Measurements from ENCODE around the gene METAP1. TPM values are rescaled to one million over a fixed set of nuclear protein-coding genes. Genes with fewer than 3 reads are reported as not detected.
"Not testable (repeated sequence)": the region's sequence is repeated elsewhere in the genome, so short reads cannot be mapped to it uniquely, and the experiment has no call there.

METAP1 gene
- total RNA-seq, 1 donor from 2014 or later, result 16.2 TPM

- H3K4me1 ChIP-seq (ENCODE audit: control insufficient read depth in 3 of 3, insufficient read depth in 3 of 3, low read length in 3 of 3), result no peaks in the 10 kb centered on the region
- no peaks in the 10 kb centered on the region for H3K9me3 ChIP-seq (ENCODE audit: control insufficient read depth in 3 of 3, low read length in 3 of 3)
- no peak overlapping the region for H3K9ac ChIP-seq (ENCODE audit: low read depth in 1 of 3, low read length in 3 of 3)
- no peaks in the 10 kb centered on the region for H3K36me3 ChIP-seq (ENCODE audit: control insufficient read depth in 3 of 3, insufficient read depth in 3 of 3, low read length in 3 of 3)
- no peak overlapping the region for H3K4me3 ChIP-seq (ENCODE audit: low read length in 3 of 3)
- H3K27me3 ChIP-seq (ENCODE audit: control insufficient read depth in 3 of 3, insufficient read depth in 3 of 3, low read length in 3 of 3), result peaks cover 0 to 2% (median 0%) of the 10 kb centered on the region in 3 donors
- no peak overlapping the region for H3K27ac ChIP-seq (ENCODE audit: low read depth, low read length)
These were observed 27.7 kb upstream of the METAP1 start for GRCh38 chr4:98967786-98968329.

DNA sequence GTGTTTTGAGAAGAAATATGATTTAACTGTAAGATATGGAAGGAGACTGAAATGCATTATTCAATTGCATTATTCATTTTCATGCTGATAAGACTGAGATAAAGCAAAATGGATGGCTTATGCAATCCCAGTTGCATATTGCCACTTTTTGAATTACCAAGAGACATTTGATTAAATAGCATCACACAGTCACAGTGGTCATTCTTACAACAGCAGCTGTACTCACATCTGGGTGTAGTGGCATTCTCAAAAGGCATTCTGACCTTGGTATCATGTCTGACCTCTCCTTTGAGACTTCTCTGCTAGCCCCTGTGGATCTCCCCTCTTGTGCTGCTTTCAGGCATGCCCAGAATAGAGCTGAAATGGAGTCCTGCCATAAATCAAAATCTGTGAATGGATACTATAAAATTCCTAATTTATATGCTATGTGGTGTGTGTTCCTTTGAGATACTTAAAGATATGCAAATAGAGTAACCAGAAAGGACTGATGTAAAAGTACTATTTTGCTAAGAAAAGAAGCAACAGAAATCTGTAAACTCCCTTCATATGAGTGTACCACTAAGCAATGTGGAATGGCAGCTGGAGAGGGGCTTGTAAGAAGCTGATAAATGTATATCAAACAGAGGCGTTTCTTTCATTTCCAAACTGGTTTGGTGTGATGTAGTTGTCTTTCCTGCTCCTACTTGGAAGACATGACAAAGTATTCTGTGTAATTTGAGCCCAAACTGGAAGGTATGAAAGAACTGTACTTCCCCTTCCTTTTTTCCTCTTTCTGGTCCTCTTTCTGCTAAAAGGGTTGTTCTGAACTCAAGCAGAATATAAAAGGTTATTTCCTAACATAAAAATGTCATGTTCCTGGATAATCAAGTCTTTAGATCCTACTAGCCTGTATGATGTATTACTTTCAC is 25.4 kb upstream of the METAP1 start:
- Histone ChIP-seq H3K4me1 (ENCODE audit: control insufficient read depth in 3 of 3, insufficient read depth in 3 of 3, low read length in 3 of 3) (no peaks in the 10 kb centered on the region), H3K27me3 (ENCODE audit: control insufficient read depth in 3 of 3, insufficient read depth in 3 of 3, low read length in 3 of 3) (peaks cover 0 to 2% (median 0%) of the 10 kb centered on the region in 3 donors), H3K36me3 (ENCODE audit: control insufficient read depth in 3 of 3, insufficient read depth in 3 of 3, low read length in 3 of 3) (no peaks in the 10 kb centered on the region), H3K9ac (ENCODE audit: low read depth in 1 of 3, low read length in 3 of 3) (no peak overlapping the region), H3K4me3 (ENCODE audit: low read length in 3 of 3) (no peak overlapping the region), H3K9me3 (ENCODE audit: control insufficient read depth in 3 of 3, low read length in 3 of 3) (no peaks in the 10 kb centered on the region), H3K27ac (ENCODE audit: low read depth, low read length) (no peak overlapping the region)

DNA sequence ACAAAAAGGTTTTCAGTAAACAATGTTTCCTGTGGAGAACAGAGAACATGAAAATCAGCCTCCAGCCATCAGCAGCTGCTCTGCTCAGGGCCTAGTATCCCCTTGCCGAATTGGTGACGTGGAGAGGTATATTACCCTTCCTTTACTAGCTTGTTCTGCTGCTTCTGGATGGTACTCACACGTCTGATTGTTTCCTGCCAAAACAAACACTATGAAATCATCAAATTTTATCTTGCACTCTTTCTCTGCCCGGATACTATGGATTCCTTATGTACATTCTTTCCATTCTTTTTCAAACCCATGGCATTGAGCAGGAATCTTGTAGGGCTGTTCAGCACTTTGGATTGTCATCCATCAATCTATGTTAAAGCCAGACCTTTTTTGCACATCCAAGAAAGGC is 18.8 kb upstream of the METAP1 start:
- H3K4me3 ChIP-seq (ENCODE audit: low read length in 3 of 3), result no peak overlapping the region
- no peaks in the 10 kb centered on the region for H3K4me1 ChIP-seq (ENCODE audit: control insufficient read depth in 3 of 3, insufficient read depth in 3 of 3, low read length in 3 of 3)

DNA sequence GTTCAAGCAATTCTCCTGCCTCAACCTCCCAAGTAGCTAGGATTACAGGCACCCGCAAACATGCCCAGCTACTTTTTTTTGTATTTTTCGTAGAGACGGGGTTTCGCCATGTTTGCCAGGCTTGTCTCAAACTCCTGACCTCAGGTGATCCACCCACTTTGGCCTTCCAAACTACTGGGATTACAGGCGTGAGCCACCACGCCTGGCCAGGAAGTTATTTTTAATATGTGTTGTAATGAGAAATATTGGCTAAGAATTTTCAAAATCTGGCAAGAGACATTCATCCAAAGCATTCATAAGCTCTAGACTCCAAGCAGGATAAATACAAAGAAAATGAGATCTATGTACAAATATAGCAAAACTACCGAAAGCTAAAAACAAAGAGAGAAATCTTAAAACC is 18.0 kb upstream of the METAP1 start:
- no peaks in the 10 kb centered on the region for H3K27me3 ChIP-seq (ENCODE audit: control insufficient read depth in 3 of 3, insufficient read depth in 3 of 3, low read length in 3 of 3)
- H3K9ac ChIP-seq (ENCODE audit: low read depth in 1 of 3, low read length in 3 of 3), result no peak overlapping the region
- H3K36me3 ChIP-seq (ENCODE audit: control insufficient read depth in 3 of 3, insufficient read depth in 3 of 3, low read length in 3 of 3), result no peaks in the 10 kb centered on the region
- H3K27ac ChIP-seq (ENCODE audit: low read depth, low read length), result no peak overlapping the region
- no peak overlapping the region for H3K4me3 ChIP-seq (ENCODE audit: low read length in 3 of 3)
- H3K9me3 ChIP-seq (ENCODE audit: control insufficient read depth in 3 of 3, low read length in 3 of 3), result no peaks in the 10 kb centered on the region
- H3K4me1 ChIP-seq (ENCODE audit: control insufficient read depth in 3 of 3, insufficient read depth in 3 of 3, low read length in 3 of 3), result no peaks in the 10 kb centered on the region

More for the DNA sequence above, 18.8 kb upstream of the METAP1 start:
- no peaks in the 10 kb centered on the region for H3K36me3 ChIP-seq (ENCODE audit: control insufficient read depth in 3 of 3, insufficient read depth in 3 of 3, low read length in 3 of 3)
- H3K27me3 ChIP-seq (ENCODE audit: control insufficient read depth in 3 of 3, insufficient read depth in 3 of 3, low read length in 3 of 3), result no peaks in the 10 kb centered on the region
- H3K9me3 ChIP-seq (ENCODE audit: control insufficient read depth in 3 of 3, low read length in 3 of 3), result no peaks in the 10 kb centered on the region
- no peak overlapping the region for H3K9ac ChIP-seq (ENCODE audit: low read depth in 1 of 3, low read length in 3 of 3)
- no peak overlapping the region for H3K27ac ChIP-seq (ENCODE audit: low read depth, low read length)

DNA sequence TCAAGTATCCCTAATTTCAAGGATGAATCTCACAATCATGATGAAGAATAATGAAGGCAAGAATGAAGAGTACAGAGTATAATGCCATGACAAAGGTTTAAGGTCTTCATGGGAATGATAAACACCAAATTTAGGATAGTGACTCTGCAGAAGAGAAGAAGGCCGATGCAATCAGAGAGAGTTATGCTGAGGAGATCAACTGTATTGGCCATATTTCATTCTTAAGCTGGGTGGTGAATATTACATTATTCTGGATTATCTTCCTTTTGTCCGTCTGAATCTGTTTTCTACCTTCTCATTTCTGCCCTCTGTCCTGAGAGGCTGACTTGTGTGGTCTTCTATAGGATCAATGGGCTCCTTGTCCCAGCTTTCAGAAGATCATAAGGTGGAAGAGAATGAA is 7.8 kb upstream of the METAP1 start:
- Histone ChIP-seq H3K36me3 (ENCODE audit: control insufficient read depth in 3 of 3, insufficient read depth in 3 of 3, low read length in 3 of 3) (peaks cover 0 to 2% (median 0%) of the 10 kb centered on the region in 3 donors), H3K4me1 (ENCODE audit: control insufficient read depth in 3 of 3, insufficient read depth in 3 of 3, low read length in 3 of 3) (no peaks in the 10 kb centered on the region), H3K27ac (ENCODE audit: low read depth, low read length) (no peak overlapping the region), H3K4me3 (ENCODE audit: low read length in 3 of 3) (no peak overlapping the region), H3K9ac (ENCODE audit: low read depth in 1 of 3, low read length in 3 of 3) (no peak overlapping the region), H3K27me3 (ENCODE audit: control insufficient read depth in 3 of 3, insufficient read depth in 3 of 3, low read length in 3 of 3) (no peaks in the 10 kb centered on the region), H3K9me3 (ENCODE audit: control insufficient read depth in 3 of 3, low read length in 3 of 3) (no peaks in the 10 kb centered on the region)

DNA sequence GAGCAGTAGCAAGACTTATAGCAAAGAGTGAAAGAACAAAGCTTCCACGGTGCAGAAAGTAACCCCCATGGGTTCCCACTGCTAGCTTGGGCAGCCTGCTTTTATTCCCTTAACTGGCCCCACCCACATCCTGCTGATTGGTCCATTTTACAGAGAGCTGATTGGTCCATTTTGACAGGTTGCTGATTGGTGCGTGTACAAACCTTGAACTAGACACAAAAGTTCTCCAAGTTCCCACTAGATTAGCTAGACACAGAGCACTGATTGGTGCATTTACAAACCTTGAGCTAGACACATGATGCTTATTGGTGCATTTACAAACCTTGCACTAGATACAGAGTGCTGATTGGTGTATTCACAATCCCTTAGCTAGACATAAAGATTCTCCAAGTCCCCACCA is 2.7 kb upstream of the METAP1 start:
- not testable (repeated sequence) for H3K36me3 ChIP-seq (ENCODE audit: control insufficient read depth in 3 of 3, insufficient read depth in 3 of 3, low read length in 3 of 3); H3K9me3 ChIP-seq (ENCODE audit: control insufficient read depth in 3 of 3, low read length in 3 of 3); H3K9ac ChIP-seq (ENCODE audit: low read depth in 1 of 3, low read length in 3 of 3); H3K27me3 ChIP-seq (ENCODE audit: control insufficient read depth in 3 of 3, insufficient read depth in 3 of 3, low read length in 3 of 3); H3K4me1 ChIP-seq (ENCODE audit: control insufficient read depth in 3 of 3, insufficient read depth in 3 of 3, low read length in 3 of 3); H3K4me3 ChIP-seq (ENCODE audit: low read length in 3 of 3); H3K27ac ChIP-seq (ENCODE audit: low read depth, low read length)

DNA sequence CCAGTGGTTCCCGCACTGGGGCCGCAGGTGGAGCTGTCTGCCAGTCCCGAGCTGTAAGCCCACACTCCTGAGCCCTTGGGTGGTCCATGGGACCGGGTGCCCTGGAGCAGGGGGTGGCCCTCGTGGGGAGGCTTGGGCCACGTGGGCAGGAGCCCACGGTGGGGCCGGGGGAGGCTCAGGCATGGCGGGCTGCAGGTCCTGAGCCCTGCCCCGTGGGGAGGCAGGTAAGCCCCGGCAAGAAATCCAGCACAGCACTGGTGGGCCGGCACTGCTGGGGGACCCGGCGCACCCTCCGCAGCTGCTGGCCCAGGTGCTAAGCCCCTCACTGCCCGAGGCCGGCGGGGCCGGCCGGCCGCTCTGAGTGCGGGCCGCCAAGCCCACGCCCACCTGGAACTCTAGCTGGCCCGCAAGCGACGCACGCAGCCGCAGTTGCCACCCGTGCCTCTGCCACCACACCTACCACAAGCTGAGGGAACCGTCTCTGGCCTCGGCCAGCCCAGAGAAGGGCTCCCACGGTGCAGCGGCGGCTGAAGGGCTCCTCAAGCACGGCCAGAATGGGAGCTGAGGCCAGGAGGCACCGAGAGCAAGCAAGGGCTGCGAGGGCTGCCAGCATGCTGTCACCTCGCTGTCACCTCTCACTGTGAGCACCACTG is 2.0 kb upstream of the METAP1 start:
- no peak overlapping the region for H3K9ac ChIP-seq (ENCODE audit: low read depth in 1 of 3, low read length in 3 of 3)
- no peak overlapping the region for H3K27ac ChIP-seq (ENCODE audit: low read depth, low read length)
- H3K27me3 ChIP-seq (ENCODE audit: control insufficient read depth in 3 of 3, insufficient read depth in 3 of 3, low read length in 3 of 3), result no peaks in the 10 kb centered on the region
- H3K9me3 ChIP-seq (ENCODE audit: control insufficient read depth in 3 of 3, low read length in 3 of 3), result no peaks in the 10 kb centered on the region
- peaks cover 4 to 7% (median 5%) of the 10 kb centered on the region in 3 donors for H3K4me1 ChIP-seq (ENCODE audit: control insufficient read depth in 3 of 3, insufficient read depth in 3 of 3, low read length in 3 of 3)
- H3K4me3 ChIP-seq (ENCODE audit: low read length in 3 of 3), result no peak overlapping the region
- peaks cover 0 to 2% (median 0%) of the 10 kb centered on the region in 3 donors for H3K36me3 ChIP-seq (ENCODE audit: control insufficient read depth in 3 of 3, insufficient read depth in 3 of 3, low read length in 3 of 3)

DNA sequence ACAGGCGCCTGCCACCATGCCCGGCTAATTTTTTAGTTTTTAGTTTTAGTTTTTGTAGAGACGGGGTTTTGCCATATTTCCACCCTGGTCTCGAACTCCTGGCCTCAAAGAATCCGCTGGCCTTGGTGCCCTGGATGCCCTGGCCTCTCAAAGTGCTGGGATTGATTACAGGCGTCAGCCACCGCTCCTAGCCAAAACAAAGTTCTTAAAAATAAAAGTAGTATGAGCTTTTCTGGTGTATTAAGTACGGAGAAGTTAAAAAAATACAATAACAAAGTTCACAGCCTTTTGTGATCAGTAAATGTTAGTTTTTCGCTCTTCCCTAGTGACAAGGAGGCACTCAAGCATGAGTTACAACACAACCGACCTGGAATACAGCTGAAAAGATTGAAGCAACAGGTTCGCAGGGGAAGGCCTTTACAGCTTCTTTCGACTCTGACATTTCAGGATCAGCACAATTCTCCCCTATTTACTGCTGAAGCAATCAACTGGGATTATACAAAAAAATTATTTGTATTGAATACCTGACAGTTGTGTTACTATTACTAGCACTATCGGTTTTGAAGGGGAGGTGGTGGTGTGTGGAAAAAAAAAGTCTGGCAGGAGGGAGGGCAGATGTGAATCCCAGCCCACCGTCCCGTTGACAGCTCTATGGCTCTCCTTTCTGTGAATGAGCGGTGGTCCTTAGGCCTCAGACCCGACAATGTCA is 893 bp upstream of the METAP1 start:
- Histone ChIP-seq H3K27ac (ENCODE audit: low read depth, low read length) (peak overlapping the region; percentile 96), H3K27me3 (ENCODE audit: control insufficient read depth in 3 of 3, insufficient read depth in 3 of 3, low read length in 3 of 3) (no peaks in the 10 kb centered on the region), H3K9ac (ENCODE audit: low read depth in 1 of 3, low read length in 3 of 3) (peak overlapping the region; percentile 93 to 96 (median 94))

DNA sequence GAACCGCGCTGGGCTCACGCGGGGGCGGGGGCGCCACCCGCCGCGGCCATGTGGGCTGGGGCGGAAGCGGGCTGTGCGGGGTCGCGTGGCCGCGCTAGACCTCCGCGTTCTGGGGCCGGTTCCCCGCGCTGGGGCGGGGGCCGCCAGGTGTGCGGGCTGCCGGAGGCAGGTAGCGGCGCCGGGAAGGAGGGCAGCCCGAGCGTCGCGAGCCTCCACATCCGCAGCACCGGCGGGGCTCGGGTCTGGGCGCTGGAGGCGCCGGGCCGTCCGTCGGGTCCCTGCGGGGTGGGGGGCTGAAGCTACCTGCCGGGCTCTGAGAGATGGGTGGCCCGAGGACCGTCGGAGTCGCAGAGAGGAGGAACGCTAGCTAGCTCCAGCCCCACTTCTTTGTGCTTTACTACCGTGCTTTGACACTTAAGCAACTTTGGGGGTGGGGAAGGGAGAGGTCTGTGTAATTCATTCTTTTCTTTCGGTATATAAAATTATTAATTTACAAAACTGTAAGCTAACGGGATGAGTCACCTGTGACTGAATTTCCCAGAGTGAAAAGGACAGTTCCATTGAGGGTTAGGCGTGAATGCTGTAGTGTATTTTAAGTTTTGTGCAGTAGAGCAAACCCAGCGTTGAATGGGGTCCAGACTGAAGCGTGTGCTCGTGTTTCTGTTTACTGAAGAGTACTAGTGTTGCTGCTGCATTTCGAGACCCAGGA is 689 bp downstream of the METAP1 start:
- Histone ChIP-seq H3K36me3 (ENCODE audit: control insufficient read depth in 3 of 3, insufficient read depth in 3 of 3, low read length in 3 of 3) (peaks cover 0 to 2% (median 0%) of the 10 kb centered on the region in 3 donors), H3K4me1 (ENCODE audit: control insufficient read depth in 3 of 3, insufficient read depth in 3 of 3, low read length in 3 of 3) (peaks cover 4 to 7% (median 5%) of the 10 kb centered on the region in 3 donors), H3K27me3 (ENCODE audit: control insufficient read depth in 3 of 3, insufficient read depth in 3 of 3, low read length in 3 of 3) (no peaks in the 10 kb centered on the region), H3K9ac (ENCODE audit: low read depth in 1 of 3, low read length in 3 of 3) (peak overlapping the region; percentile 69 to 90 (median 87)), H3K4me3 (ENCODE audit: low read length in 3 of 3) (peak overlapping the region; percentile 85 to 98 (median 94)), H3K9me3 (ENCODE audit: control insufficient read depth in 3 of 3, low read length in 3 of 3) (no peaks in the 10 kb centered on the region), H3K27ac (ENCODE audit: low read depth, low read length) (peak overlapping the region; percentile 77)

More for the DNA sequence above, 893 bp upstream of the METAP1 start:
- H3K4me3 ChIP-seq (ENCODE audit: low read length in 3 of 3), result peak overlapping the region; percentile 84 to 87 (median 85)
- H3K9me3 ChIP-seq (ENCODE audit: control insufficient read depth in 3 of 3, low read length in 3 of 3), result no peaks in the 10 kb centered on the region
- H3K4me1 ChIP-seq (ENCODE audit: control insufficient read depth in 3 of 3, insufficient read depth in 3 of 3, low read length in 3 of 3), result peaks cover 4 to 7% (median 5%) of the 10 kb centered on the region in 3 donors
- H3K36me3 ChIP-seq (ENCODE audit: control insufficient read depth in 3 of 3, insufficient read depth in 3 of 3, low read length in 3 of 3), result peaks cover 0 to 2% (median 0%) of the 10 kb centered on the region in 3 donors

All from skeletal muscle tissue (tissue), 4 donors.